GM12878 (cell line): ENCODE measurements around the gene ZBED5. TPM values are rescaled to one million over a fixed set of nuclear protein-coding genes. Genes with fewer than 3 reads are reported as not detected.

Experiments
- ATAC-seq: fragments of 200-7000 bp; cut with Tn5 transposase; 3 replicates; pipeline ENCODE4 v1.9.1; 2020; ENCODE audit warnings: mild to moderate bottlenecking, moderate library complexity
- BruUV-seq: library from RNA; stranded (reverse); fragments of 400-500 nt; replicated peaks from 2 replicates; lab custom pipeline; 2021; lab: Mats Ljungman, UMichigan
- CTCF ChIA-PET: fragments of 300-600 bp; sonication (Branson Sonifier 250); formaldehyde crosslinking; extraction: SDS; loops from one replicate; lab custom pipeline; 2021; ENCODE audit warnings: inconsistent platforms; lab: Yijun Ruan, JAX
- POLR2A ChIA-PET: fragments of 350-600 bp; formaldehyde crosslinking; extraction: SDS; loops from one replicate; lab custom pipeline; 2021; ENCODE audit warnings: inconsistent platforms; lab: Charles Lee
- RAD21 ChIA-PET: fragments of 300-600 bp; sonication (Branson Sonifier 250); formaldehyde crosslinking; loops from one replicate; lab custom pipeline; 2023; ENCODE audit warnings: antibody characterized with exemption; ENCODE audit not compliant: unreplicated experiment; lab: Charles Lee
- SMC1A ChIA-PET: fragments of 300-600 bp; sonication (Branson Sonifier 250); formaldehyde crosslinking; loops from one replicate; lab custom pipeline; 2023; ENCODE audit not compliant: unreplicated experiment, uncharacterized antibody; lab: Charles Lee
- DNase-seq: peaks from one replicate; pipeline ENCODE4 v3.0.0-alpha.2; 2011; ENCODE audit warnings: low read depth, low spot score
- FAIRE-seq: peaks from 3 replicates; lab custom pipeline; 2011; peaks lifted over from hg19 to GRCh38; lab: Jason Lieb, UNC
- H2AFZ ChIP-seq: 2 replicates; pipeline ENCODE4 v1.6.0; 2011; ENCODE audit warnings: low read depth, low read length, control low read depth; ENCODE audit not compliant: control insufficient read depth
- H3K27ac ChIP-seq: 2 replicates; pipeline ENCODE4 v1.5.1; 2011; ENCODE audit warnings: control low read depth; ENCODE audit not compliant: control insufficient read depth, insufficient read depth
- H3K27me3 ChIP-seq, 2 experiments: replicated peaks in 1 of 2; 2 replicates each; pipeline versions ENCODE4 v1.6.0 to v1.6.1; 2011; ENCODE audit warnings: low read length in 1 of 2; ENCODE audit not compliant: control insufficient read depth in 2 of 2, insufficient read depth in 2 of 2
- H3K36me3 ChIP-seq, 2 experiments: 2 replicates each; pipeline ENCODE4 v1.5.1; 2011; ENCODE audit warnings: low read length in 1 of 2; ENCODE audit not compliant: control insufficient read depth in 2 of 2, insufficient read depth in 2 of 2
- H3K4me1 ChIP-seq: 2 replicates; pipeline ENCODE4 v1.6.1; 2011; ENCODE audit warnings: mild to moderate bottlenecking, low read length, moderate library complexity, mixed read lengths; ENCODE audit not compliant: control insufficient read depth, insufficient read depth
- H3K4me2 ChIP-seq: 2 replicates; pipeline ENCODE4 v1.6.0; 2011; ENCODE audit warnings: control low read depth; ENCODE audit not compliant: control insufficient read depth, insufficient read depth
- H3K4me3 ChIP-seq: fragments of 200-600 bp; sonication (generic); 2 replicates; pipeline ENCODE4 v1.5.1; 2016
- H3K79me2 ChIP-seq: 2 replicates; pipeline ENCODE4 v1.6.0; 2011; ENCODE audit warnings: low read length; ENCODE audit not compliant: control insufficient read depth, insufficient read depth
- H3K9ac ChIP-seq: 2 replicates; pipeline ENCODE4 v1.8.0; 2011; ENCODE audit warnings: low read length, control low read depth, mixed read lengths; ENCODE audit not compliant: control insufficient read depth, insufficient read depth
- H3K9me3 ChIP-seq: replicated peaks from 3 replicates; pipeline ENCODE4 v1.5.1; 2011; ENCODE audit warnings: mild to moderate bottlenecking, low read length; ENCODE audit not compliant: control insufficient read depth, insufficient read depth
- H4K20me1 ChIP-seq: 2 replicates; pipeline ENCODE4 v1.6.0; 2011; ENCODE audit not compliant: control insufficient read depth, insufficient read depth
- BMI1 ChIP-seq: fragments of 450-650 bp; IDR thresholded peaks from 2 replicates; pipeline ENCODE4 v1.6.1; 2016; ENCODE audit warnings: mild to moderate bottlenecking, moderate library complexity, borderline replicate concordance
- CEBPB ChIP-seq, 2 experiments: fragments of 150-350 bp in 1 of 2; IDR thresholded peaks; 2 replicates each; pipeline ENCODE4 v1.6.1; 2012 to 2014; ENCODE audit warnings: low read depth in 2 of 2, low read length in 2 of 2, borderline replicate concordance in 1 of 2, inconsistent platforms in 1 of 2
- ETV6 ChIP-seq, 2 experiments: fragments of 450-650 bp in 1 of 2; IDR thresholded peaks in 1 of 2; conservative IDR thresholded peaks in 1 of 2; 2 replicates each; pipeline ENCODE4 v1.6.1; 2014; ENCODE audit warnings: antibody characterized with exemption in 1 of 2, borderline replicate concordance in 1 of 2, low read depth in 1 of 2, mild to moderate bottlenecking in 1 of 2, moderate library complexity in 1 of 2
- IKZF2 ChIP-seq, 2 experiments: fragments of 450-650 bp; IDR thresholded peaks; 2 replicates each; pipeline ENCODE4 v1.6.1; 2017; ENCODE audit warnings: mild to moderate bottlenecking in 2 of 2, moderate library complexity in 2 of 2
- KLF5 ChIP-seq: fragments of 450-650 bp; IDR thresholded peaks from 2 replicates; pipeline ENCODE4 v1.6.1; 2014; ENCODE audit warnings: mild to moderate bottlenecking; ENCODE audit not compliant: partially characterized antibody
- MTA2 ChIP-seq: fragments of 450-650 bp; IDR thresholded peaks from 2 replicates; pipeline ENCODE4 v1.6.1; 2016; ENCODE audit warnings: low read depth, mild to moderate bottlenecking, moderate library complexity
- PAX8 ChIP-seq: fragments of 450-650 bp; IDR thresholded peaks from 2 replicates; pipeline ENCODE4 v1.6.1; 2017; ENCODE audit warnings: mild to moderate bottlenecking, moderate library complexity
- RAD21 ChIP-seq: IDR thresholded peaks from 2 replicates; pipeline ENCODE4 v1.6.1; 2011; ENCODE audit warnings: mild to moderate bottlenecking, low read depth, low read length, moderate library complexity; ENCODE audit not compliant: insufficient read depth
- SIN3A ChIP-seq: IDR thresholded peaks from 2 replicates; pipeline ENCODE4 v1.6.1; 2012; ENCODE audit warnings: low read depth, low read length, improper control_type of control experiment
- SP1 ChIP-seq: IDR thresholded peaks from one replicate; pipeline ENCODE4 v1.6.1; 2011; ENCODE audit warnings: low read depth, low read length
- in situ Hi-C: fragments of 300-500 bp; cut with MboI; formaldehyde crosslinking; loops from 9 replicates; pipeline ENCODE4 v1.14.3; 2018; ENCODE audit warnings: mixed read lengths
- intact Hi-C: fragments of 100-400 bp; cut with micrococcal nuclease; formaldehyde crosslinking; loops from one replicate; pipeline ENCODE4 v1.14.2; 2022; ENCODE audit not compliant: unreplicated experiment
- polyA plus RNA-seq, 11 experiments: library from polyadenylated mRNA; depleted of rRNA in 4 of 11; unstranded in 6 of 11; stranded (reverse) in 5 of 11; fragments of >200 nt; fragmentation: Nextera tagmentation in 4 of 11; fragmentation: Illumina TruSeq in 1 of 11; extraction: Ambion mirVana in 4 of 11; extraction: Trizol in 1 of 11; gene quantifications; 1 replicate in 1 of 11; 2 replicates in 10 of 11; pipeline versions ENCODE4 v1.2.1 to v1.2.3, GENCODE V29; 2011 to 2016; ENCODE audit warnings: inconsistent platforms in 2 of 11, missing spikeins in 2 of 11, low read depth in 1 of 11
- total RNA-seq, 4 experiments: library from RNA; depleted of rRNA in 3 of 4; stranded (reverse); fragments of >200 nt in 3 of 4; fragmentation: Illumina TruSeq in 1 of 4; extraction: Trizol in 1 of 4; gene quantifications; 2 replicates each; pipeline versions ENCODE4 v1.2.1 to v1.2.3, GENCODE V29; 2013 to 2021
- TF ChIP-seq, protein P1 (sequence below): fragments of 450-650 bp; IDR thresholded peaks from 2 replicates; pipeline ENCODE4 v1.6.1; 2017; ENCODE audit warnings: mild to moderate bottlenecking
- TF ChIP-seq, protein P2 (sequence below): IDR thresholded peaks from 2 replicates; pipeline ENCODE4 v1.6.1; 2011; ENCODE audit warnings: mild to moderate bottlenecking, low read depth, low read length, moderate library complexity; ENCODE audit not compliant: insufficient replicate concordance
- TF ChIP-seq, protein P3 (sequence below): fragments of 450-650 bp; conservative IDR thresholded peaks from 2 replicates; pipeline ENCODE4 v1.6.1; 2017; ENCODE audit warnings: mild to moderate bottlenecking, moderate library complexity

ZBED5 gene
- total and polyA plus RNA-seq, 10 of the 15 experiments (the other 5 are each of a cell fraction or from before 2014, with no cell fraction given), result 27.3 to 86.8 (median 37.6) TPM

- H3K27ac ChIP-seq, result no peak overlapping the region
- no peak for FAIRE-seq
- BruUV-seq, result no TSS peak
- ChIA-PET POLR2A (no interaction called here), SMC1A (no interaction called here), RAD21 (no interaction called here), CTCF (no interaction called here)
- in situ Hi-C loops (no loop called here), intact Hi-C loops (no loop called here)
- no peak overlapping the region for H3K9ac ChIP-seq
- 0 out of 2 replicates have a peak, but pooled peaks cover under 1% of the 10 kb centered on the region for H3K4me1 ChIP-seq
- no peak overlapping the region for H2AFZ ChIP-seq
- H3K36me3 ChIP-seq, result no peaks in the 10 kb centered on the region
- H3K4me3 ChIP-seq, result no peak overlapping the region
- H3K4me2 ChIP-seq, result no peak overlapping the region
- no peaks in the 10 kb centered on the region for H3K79me2 ChIP-seq
- DNase-seq, result no peak
- no peak for ATAC-seq
- H3K9me3 ChIP-seq, result no peaks in the 10 kb centered on the region
- no peak for TF ChIP-seq KLF5
- TF ChIP-seq SIN3A, result no peak
- TF ChIP-seq, protein P1, sequence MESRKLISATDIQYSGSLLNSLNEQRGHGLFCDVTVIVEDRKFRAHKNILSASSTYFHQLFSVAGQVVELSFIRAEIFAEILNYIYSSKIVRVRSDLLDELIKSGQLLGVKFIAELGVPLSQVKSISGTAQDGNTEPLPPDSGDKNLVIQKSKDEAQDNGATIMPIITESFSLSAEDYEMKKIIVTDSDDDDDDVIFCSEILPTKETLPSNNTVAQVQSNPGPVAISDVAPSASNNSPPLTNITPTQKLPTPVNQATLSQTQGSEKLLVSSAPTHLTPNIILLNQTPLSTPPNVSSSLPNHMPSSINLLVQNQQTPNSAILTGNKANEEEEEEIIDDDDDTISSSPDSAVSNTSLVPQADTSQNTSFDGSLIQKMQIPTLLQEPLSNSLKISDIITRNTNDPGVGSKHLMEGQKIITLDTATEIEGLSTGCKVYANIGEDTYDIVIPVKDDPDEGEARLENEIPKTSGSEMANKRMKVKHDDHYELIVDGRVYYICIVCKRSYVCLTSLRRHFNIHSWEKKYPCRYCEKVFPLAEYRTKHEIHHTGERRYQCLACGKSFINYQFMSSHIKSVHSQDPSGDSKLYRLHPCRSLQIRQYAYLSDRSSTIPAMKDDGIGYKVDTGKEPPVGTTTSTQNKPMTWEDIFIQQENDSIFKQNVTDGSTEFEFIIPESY, result no peak
- TF ChIP-seq, protein P2, sequence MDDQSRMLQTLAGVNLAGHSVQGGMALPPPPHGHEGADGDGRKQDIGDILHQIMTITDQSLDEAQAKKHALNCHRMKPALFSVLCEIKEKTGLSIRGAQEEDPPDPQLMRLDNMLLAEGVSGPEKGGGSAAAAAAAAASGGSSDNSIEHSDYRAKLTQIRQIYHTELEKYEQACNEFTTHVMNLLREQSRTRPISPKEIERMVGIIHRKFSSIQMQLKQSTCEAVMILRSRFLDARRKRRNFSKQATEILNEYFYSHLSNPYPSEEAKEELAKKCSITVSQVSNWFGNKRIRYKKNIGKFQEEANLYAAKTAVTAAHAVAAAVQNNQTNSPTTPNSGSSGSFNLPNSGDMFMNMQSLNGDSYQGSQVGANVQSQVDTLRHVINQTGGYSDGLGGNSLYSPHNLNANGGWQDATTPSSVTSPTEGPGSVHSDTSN, result no peak
- no peak for TF ChIP-seq MTA2
- TF ChIP-seq, protein P3, sequence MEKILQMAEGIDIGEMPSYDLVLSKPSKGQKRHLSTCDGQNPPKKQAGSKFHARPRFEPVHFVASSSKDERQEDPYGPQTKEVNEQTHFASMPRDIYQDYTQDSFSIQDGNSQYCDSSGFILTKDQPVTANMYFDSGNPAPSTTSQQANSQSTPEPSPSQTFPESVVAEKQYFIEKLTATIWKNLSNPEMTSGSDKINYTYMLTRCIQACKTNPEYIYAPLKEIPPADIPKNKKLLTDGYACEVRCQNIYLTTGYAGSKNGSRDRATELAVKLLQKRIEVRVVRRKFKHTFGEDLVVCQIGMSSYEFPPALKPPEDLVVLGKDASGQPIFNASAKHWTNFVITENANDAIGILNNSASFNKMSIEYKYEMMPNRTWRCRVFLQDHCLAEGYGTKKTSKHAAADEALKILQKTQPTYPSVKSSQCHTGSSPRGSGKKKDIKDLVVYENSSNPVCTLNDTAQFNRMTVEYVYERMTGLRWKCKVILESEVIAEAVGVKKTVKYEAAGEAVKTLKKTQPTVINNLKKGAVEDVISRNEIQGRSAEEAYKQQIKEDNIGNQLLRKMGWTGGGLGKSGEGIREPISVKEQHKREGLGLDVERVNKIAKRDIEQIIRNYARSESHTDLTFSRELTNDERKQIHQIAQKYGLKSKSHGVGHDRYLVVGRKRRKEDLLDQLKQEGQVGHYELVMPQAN, result no peak
- no peak for TF ChIP-seq CEBPB (IDR thresholded peaks at IDR 0.05; ENCODE audit: borderline replicate concordance in 1 of 2, low read depth in 2 of 2, low read length in 2 of 2)
- TF ChIP-seq RAD21, result no peak
- TF ChIP-seq SP1, result no peak
- TF ChIP-seq BMI1, result no peak
- peak in 1 of 2 experiments; percentile 25; a peak in 2 of 4 replicates for TF ChIP-seq IKZF2 (IDR thresholded peaks at IDR 0.05)
- TF ChIP-seq ETV6 (conservative IDR thresholded peaks at IDR 0.05 in 1 of 2, IDR thresholded peaks at IDR 0.05 in 1 of 2; ENCODE audit: borderline replicate concordance in 1 of 2, low read depth in 1 of 2), result peak in 1 of 2 experiments; percentile 79; a peak in 1 of 4 replicates
- no peak for TF ChIP-seq PAX8
- H4K20me1 ChIP-seq, result no peaks in the 10 kb centered on the region
- no peaks in the 10 kb centered on the region for H3K27me3 ChIP-seq
Observed at GRCh38 chr11:10865837-10866270, 8.0 kb upstream of the ZBED5 start.
